DMS79 (cell line): Measurements from ENCODE around the gene NR3C2.

ENCODE experiments used
- DNase-seq: peaks from one replicate; lab custom pipeline; 2025; lab: John Stamatoyannopoulos, UW

The NR3C2 gene

DNA sequence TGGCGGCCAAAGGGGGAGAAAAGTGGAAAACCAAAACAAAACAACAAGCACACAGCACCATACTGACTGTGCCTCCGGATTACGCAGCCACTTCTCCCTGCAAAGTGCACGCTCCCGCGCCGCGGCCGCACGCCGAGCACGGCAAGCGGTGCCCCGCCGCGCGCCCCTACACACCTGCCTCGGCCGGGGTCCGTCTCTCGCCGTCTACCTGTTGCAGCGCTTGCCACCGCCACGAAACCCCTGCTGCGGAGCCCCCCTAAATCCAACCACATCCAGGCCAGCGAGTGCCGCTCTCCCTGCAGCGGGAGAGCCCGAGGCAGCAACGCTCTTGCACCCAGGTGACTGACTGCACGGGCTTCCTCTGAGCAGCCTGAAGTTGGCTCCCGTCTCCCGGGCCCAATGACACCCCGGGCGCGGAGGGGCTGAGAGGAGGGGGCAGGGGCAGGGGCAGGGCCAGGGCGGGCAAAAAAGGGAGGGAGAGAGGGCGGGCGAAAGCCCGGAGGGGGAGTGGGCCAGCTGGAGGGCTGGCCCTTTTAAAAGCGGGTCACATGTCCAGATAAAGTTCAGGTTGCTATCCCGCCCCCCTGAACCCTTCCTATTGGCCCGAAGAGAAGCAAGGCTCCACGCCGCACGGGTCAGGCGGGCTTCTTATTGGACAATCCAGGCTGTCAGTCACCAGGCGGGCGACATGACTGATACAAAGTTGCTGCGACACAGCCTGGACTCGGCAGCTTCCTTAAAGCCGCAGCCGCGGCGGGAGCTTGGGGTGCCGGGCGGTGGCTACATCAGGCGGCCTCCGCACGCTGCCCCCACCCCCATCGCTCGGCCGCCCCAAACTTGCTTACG lies at the start of gene NR3C2:
NR3C2 (minus strand) TSS at position 429 of the 846 bp plus-strand sequence.
- DNase-seq = peak; percentile 62

DNA sequence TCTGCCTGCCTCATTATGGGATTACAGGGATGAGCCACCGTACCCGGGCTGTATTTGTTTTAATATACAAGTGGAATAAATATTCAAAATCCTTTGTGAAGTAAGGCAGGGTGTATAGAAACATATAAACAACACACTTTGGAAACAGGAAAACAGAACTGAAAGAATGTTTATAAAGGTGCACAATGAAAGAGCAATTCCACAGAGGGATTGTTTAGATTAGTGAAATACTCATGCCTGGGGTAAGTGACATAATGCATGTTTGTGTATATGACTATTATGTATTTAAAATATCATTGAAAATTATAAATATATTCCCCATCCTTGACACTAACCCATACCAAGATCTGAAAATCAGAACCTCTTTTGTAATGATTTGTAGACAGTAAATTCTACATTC lies 45.0 kb upstream of the NR3C2 start:
- no peak for DNase-seq

DNA sequence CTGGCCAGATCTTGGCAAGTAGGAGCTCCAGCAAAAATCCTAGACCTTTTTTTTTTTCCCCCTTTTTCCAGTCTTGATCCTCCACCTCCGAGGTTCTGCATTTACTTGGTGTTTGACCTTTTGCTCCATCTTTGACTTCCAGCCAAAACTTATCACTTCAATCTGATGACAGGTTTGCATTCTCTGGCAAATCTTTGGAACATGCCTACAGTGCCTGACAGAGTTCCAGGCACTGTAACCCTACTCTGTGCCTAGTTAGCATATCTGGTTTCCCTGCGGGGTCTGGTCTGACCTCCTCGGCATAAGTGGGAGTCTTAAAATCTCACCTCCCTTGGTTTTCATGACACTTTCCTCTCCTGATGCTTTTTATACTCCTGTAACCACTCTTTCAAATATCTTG lies 39.4 kb upstream of the NR3C2 start:
- DNase-seq = no peak

DNA sequence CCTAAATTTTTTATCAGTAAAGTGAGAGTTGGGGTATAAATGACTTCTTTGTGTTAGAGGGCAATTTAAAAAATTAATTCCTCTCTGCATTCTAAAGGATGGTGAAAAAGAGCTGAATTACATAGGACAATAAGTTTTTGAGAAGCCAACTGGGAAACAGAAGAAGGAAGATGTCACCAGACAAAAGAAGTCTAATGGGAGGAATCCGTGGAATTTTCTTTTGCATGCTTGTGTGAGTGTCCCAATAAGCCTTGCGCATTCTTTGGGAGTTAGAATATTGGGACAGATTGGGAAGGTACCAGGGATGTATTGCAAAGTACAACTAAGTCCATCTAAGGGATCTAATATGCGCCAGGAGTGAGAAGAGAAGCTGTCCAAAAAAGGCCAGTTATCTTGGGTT lies 35.1 kb upstream of the NR3C2 start:
- no peak for DNase-seq

DNA sequence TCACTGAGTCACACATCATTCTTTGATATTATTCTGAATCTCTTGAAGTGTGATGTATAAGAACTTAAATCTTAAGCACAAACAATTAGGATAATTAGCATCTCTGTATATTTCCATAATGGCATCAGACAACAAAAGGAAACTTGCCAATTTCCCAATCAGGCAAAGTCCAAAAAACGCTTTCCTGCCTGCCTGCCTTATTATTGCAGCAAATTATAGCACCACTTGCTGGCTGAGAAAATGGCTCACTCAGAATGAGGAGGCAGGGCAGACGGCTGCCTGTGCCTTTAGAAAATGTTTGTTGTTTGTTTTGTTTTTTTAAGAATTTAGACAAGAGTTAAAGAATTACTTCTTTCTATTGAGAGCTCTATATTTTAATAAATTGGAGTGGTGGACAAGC lies 27.7 kb upstream of the NR3C2 start:
- no peak for DNase-seq

DNA sequence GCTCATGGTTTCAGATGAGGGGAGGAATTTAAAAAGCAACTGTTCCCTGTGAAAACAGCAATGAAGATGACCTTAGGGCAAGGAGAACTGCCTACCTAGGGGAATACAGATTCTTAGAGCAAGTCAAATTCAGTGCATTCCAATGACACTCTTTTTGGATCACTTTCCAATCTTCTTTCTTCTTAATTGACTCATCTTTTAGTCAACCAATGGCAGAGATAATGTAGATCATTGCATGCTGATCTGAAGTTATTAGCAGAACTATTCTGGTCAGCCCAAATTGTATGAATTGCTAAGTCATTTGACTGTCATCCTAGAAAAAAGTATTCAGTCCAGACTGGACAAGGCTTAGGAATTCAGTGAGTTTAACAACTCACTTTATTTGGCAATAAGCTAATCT lies 12.6 kb upstream of the NR3C2 start:
- DNase-seq = no peak

DNA sequence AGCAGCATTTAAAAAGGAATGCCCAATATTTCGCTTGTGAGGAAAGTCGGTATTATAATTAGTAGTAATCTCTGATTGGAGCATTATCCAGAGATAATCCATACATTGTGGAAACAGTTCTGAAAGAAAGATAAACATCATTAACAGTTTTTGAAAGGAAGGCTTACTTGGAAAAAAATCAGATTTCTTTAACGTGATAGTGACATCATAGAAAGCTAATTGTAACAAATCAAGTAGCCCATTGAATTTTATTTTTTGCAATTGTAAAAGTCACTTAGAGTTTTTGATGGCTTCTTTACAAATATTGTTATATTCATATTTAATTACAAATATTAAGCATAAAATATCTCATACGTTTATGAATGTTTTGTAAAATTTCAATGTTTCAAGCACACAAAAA lies 11.6 kb upstream of the NR3C2 start:
- no peak for DNase-seq

DNA sequence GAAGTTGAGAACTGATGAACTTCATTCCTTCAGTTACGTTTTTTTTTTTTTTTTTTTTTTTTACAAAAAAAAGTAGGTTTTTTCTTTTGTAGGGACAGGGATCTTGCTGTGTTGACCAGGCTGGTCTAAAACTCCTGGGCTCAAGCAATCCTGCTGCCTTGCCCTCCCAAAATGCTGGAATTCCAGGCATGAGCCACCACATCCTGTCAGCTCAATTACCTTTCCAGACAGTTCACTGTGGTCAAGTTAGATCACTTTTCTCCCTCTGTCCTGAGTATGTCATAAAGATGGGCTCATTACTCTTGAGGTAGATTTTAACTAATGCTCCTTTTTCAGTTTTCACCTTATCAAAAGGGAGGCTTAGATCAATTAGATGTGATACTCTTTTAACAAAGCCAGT lies 10.8 kb upstream of the NR3C2 start:
- DNase-seq = no peak

DNA sequence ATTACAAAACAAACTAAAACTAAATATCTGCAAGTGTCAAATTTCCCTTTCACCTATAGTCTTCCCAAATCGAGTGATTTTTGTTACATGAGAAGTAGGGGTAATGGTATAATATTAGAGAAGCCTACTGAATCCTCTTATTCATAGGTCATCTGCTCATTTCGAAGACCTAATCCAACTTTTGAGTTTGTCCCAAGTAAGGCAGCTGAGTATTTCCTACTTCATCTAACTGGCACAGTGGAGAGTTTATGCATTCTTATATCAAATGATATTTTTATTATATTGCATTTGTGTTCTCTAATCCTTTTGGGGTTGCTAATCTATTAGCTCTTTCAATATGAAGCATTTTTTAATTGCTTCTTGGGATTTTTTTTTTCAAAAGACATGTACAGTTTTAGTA lies 7.7 kb upstream of the NR3C2 start:
- no peak for DNase-seq

DNA sequence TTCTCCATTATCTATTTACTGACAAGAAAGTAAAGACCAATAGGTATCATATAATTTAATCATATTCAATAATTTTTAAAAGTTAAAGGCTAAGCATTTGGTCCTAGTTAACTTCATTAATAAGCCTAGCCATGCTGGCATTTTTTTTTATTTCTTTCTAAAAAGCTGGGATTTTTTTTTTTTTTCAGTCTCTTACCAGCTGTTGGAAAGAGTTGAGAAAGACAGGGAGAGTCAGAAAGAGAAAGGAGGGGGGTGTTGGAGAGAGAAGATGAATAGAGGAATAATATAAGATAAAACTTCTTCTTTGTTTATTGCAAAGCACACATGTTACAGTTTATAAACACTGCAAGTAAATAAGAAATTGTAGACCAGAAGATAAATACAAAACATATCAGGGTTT lies 5.9 kb upstream of the NR3C2 start:
- no peak for DNase-seq

DNA sequence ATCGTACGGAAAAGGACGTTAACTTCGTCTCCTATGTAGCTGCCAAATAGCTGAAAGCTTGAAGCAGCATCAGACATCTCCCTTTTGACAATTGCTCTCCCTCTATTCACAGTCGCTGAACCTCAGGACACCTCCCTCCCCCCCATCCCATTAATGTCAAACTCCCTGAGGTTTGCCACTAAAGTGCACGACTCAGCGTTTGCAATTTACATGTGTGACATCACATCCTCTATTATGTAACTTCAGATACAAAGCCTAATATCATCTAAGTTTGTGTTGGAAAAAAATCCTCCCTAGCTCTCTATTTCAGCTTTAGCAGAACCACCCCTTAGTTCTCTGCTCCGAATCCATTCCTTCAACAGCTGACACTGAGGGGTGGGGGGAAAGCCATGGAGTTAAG lies 5.5 kb upstream of the NR3C2 start:
- DNase-seq = no peak

DNA sequence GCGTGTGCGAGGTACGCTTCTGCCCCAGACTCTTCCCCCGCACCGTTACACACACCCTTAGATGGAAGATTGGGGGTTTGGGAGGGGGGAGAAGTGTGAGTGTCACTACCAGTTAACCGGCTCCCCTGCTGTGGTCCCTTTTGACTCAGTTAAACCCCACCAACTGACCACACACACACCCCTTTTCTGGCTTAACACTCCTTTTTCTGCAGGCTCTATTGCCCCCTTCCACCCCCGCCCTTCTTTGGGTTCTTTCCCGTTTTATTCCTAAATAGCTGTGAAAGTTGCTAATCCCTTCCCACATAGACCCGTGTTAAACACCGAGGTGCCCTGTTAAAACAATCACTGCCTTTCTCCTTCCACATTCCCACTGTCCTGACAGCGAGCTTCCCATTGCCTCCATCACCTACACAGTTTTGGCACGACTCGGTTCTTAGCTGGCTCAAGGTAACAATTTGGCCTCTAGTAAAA lies 3.7 kb upstream of the NR3C2 start:
- DNase-seq = no peak

DNA sequence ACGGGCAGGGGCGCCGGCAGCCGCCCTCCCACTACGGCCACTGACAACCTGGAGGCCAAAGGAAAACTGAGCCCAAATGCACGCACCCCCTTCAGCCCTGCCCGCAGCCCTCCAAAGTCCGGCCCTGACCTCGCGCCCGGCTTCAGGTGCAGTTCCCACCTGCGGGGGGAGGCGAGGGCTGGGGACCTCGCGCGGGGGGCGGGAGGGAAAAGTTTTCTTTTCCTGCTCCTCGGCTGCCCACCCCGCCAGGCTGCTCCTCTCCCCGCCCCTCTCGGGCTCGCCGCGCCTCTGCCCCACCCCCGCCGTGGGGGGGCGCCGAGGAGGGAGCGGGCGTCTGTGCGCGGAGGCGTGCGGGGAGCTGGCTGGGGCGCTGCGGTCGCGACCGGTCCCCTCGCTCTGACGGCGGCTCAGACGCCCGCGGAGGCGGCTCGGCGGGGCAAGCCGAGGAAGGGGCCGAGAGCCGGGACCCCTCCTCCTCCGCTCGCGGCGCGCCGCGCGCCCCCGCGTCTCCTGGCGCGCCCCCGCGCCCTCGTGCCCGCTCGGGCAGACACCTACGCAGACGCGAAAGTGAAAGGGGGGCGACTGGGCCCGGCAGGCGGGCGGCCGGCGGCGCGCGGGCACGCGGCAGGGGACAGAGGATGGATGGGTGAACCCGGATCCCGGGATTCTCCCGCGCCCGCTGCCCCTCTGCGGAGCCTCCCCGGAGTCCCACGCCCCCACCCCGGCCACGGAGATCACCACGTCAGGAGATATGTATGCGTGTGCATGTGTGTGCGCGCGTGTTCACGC lies 3.1 kb upstream of the NR3C2 start:
- DNase-seq = no peak

DNA sequence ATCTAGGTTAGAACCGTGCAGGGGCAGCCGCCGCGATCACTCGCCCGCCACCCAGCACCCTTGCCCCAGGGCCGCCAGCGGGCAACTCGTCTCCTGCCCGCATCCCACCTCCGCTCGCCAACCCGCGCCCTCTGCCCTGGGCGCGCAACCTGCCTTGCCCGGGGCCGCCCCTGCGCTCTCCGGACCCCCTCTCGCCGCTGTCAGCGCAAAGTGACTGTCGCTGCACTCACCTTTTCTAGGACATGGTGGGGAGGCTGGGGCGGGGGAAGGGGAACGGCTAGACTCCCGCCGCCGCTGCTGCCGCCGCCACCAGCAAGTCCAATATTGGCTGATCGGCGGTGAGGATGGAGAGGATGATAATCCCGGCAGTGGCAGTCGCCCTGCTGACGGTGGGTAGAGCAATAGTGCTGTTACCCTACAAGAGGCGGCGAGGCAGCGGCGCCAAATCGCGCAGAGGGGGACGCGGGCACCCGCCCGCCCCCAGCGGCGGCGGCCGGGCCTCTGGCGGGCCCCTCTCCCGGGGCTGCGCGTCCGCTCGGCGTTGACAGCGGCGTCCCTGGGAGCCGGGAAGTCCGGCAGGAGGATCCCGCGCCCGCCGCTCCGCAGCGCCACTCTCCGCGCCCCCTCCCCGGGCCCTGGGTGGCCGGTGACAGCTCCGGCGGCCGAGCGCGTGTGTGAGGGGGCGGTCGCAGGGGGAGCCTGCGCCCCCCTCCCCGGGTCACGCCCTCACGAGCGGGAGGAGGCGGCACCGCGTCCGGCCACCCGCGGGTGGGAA lies 2.3 kb upstream of the NR3C2 start:
- no peak for DNase-seq

DNA sequence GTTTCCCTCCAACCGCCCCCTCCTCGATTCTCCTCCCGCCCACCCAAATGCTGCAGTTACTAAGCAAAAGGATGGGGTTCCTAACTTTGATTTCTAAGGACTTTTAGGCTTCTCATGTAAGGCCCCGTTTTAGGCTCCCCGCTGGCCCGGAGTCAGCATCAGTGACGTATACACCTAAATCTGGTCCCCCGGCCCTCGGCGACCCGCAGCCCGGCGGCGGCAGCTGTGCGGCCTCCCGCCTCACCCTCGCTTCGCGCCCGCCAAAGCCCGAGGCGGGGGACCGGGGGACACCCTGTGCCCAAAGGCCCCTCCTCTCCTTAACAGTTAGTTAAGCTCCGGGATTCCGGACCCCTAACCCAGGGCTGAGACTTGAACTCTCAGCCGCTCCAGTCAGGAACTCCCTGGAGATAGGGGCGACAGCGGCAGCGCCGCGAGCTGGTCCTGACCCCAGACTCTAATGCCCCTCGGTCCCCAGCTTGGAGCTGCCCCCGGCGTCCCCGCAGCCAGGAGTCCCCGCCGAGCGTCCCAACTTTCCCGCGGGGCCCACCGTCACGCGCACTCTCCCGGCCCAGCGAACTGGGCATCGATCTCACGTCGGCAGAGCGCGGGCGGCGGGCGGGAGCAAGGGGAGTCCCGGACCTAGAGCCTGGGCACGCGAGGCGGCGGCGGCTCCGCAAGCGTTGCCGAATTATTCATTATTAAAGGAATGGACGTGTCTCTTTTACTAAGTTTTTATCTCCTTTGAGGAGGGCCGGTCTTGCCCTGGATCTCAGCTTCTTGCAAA lies 1.5 kb upstream of the NR3C2 start:
- DNase-seq = no peak

DNA sequence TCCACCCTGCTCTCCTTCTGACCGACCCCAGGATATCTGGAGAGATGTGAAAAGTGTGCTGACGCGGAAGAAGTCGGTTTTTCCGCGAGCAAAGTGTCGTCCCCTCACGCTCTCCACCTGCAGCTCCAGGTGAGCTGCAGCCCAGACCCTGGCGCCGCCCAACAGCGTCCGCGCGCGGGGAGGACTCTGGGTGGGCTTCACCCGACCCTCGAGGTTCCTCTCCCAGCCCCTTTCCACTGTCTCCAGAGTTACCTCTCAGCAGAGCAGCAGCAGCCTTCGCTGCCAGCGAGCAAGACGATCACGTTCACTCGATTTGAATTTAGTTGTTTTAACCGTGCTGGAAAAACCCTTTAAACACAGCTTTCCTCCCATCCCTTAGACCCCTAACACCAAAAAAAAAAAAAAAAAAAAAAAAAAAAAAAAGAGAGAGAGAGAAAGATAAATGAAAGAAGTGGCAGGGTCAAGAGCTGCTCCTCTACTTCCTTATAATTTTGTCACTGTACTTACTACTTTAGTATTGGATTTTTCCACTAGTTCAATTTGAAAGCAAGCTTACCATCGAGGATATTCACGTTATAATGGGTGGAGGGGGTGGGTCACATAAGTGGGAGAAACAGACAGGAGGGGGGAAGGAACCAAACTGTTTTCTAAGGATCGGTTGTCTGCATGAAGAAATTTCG lies 758 bp upstream of the NR3C2 start:
- no peak for DNase-seq

DNA sequence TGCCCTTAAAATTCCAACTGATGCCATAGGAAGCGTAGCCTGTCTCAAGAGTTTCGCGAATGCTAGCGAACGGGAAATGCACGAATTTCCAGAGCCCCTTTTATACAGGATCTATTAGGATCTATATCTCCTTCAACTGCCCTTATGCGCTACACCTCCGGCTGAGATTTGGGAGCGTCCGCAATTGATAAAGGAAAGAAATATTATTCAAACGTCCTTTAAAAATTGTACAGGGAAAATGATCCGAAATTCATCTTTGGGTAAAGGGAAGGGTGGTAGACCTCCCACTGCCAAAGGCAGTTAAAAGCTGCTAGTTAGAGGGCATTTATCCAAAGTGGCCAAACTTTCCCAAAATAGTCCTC lies 609 bp downstream of the NR3C2 start:
- no peak for DNase-seq

DNA sequence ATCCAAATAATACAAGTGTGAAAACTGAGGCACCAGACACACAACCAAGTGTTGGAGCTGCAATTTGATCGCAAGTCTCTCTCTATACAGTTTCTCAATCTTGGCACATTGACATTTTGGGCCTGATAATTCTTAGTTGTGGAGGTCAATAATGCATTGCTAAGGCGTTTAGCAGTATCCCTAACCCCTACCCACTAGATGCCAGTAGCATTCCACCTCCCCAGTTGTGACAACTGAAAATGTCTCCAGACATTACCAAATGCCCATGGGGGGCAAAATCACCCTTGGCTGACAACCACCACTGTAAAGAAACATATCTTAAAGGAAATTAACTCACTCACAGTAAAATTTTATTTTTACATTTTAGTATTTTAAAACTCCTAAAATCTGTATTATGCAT lies 4.2 kb downstream of the NR3C2 start:
- no peak for DNase-seq

DNA sequence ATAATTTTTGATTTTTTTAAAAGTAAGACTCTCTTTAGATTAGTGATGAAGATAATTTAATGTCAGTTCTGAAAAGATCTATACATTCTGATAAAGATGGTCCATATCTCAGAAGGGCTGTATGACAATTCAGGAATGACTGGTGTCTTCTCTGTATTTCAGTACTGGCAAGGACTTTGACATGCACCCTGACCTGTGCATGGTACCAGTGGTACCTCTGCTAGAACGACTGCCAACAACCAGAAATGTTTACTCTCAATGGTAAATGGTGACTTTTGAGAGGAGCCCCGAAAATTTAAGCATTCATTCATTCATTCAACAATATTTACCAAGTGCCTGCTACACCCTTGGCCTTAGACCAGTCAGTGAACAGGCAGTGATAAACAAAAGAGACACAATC lies 4.8 kb downstream of the NR3C2 start:
- DNase-seq = no peak

DNA sequence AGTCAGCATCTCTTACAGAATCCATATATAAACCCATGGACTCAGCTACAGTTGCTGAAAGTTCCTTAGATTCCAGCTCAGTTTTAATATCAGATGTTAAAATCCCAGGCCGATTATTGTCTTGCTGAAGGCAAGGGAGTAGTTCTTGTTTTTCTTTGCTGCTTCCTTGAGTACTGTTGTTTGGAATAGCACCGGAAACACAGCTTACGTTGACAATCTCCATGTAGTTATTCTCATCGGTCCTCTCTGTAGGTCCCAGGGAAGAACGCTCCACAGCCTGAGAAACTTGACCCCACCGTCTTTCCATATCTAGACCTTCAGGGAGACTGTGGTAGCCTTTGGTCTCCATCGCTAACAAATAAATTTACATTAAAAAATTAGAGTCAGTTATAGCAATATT lies 5.7 kb downstream of the NR3C2 start:
- DNase-seq = no peak

DNA sequence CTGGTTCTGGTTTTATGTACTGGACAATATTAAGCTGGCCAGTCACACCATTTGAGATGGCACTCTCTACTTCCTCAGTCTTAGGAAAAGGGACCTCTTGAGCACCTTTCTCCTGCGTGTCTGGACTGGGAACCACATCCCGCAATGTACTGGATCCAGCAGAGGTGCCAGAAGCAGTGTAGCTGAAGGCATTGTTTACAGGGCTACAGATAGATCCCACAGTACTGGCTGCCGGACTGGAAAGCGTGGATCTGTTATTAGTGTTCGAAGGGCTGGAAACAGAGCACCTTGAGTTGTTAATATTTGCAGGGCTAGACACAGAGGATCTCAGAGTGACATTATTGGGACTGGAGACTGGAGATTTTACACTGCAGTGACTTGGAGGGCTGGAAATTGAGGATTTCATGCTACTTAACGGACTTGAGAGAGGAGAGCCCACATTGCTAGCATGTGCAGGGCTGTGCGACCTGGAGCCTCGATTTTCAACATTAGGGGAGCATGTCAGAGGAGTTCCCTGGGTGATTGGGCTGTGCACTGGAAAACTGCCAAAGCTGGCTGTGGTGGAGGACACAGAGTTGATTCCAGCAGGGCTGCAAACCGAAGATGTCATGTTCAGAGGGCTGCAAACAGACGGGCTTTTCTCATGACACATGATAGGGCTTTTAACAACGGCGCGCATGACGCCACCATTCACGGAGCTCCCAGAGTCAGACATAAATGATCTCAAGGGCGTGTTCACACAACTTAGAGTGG lies 6.4 kb downstream of the NR3C2 start:
- no peak for DNase-seq
